HS-27A (cell line): ENCODE data around the gene CDYL2.

ENCODE experiments used
- DNase-seq: peaks from one replicate; pipeline ENCODE4 v3.0.0-alpha.2; 2012; ENCODE audit warnings: low read depth, missing footprints

The CDYL2 gene

DNA sequence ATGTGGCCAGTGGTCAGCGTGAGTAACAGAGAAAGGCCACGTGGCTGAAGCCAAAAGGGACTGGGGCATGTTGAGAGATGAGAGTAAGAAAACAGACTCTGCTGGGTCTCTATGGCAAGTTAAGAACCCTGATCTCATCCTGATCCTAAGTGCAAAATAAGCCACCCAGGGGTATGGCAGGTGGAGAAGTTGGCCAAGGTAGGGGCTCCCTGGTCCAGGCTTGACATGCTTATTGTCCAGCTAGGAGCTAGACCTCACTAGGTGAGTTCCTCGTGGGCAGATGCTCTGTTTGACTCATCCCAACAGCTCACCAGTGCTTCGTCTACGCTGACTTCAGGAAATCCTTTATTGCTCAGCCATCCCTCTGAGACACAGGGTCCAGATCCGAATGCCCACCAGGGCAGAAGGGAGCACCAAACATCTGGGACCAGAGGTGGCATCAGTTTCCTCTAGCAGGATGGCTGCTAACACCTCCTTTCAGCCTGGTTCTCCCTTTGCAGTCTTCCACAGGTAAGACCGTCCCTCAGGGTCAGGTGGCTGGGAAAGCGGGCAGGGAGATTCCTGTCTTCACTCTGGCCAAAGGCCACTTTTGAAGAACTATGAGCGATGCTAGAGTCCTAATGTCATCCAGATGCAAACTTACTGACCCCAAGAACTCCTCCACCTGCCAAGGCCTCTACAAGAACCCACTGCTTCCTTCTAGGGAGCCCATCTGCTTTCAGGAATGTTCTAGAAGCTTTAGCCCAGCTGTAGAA, 99.5 kb downstream of the CDYL2 start:
- DNase-seq, result no peak

- DNase-seq, result no peak
These were observed 101.0 kb downstream of the CDYL2 start for GRCh38 chr16:80703131-80704071.

DNA sequence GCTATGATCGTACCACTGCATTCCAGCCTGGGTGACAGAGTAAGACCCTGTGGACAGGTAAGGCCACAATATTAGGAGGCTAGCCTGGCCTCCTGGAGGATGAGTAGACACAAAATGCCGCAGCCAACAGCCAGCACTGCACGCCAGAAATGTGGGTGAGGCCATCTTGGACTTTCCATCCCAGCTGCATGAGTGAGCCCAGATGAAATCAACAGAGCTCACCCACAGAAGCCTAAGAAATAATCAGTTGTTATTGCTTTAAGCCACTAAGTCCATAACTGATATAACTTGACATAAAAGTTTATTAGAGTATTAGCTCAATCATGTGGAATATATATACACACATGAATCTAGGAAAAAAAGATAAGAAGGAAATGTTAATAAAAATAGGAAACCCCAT, 101.7 kb downstream of the CDYL2 start:
- no peak for DNase-seq

DNA sequence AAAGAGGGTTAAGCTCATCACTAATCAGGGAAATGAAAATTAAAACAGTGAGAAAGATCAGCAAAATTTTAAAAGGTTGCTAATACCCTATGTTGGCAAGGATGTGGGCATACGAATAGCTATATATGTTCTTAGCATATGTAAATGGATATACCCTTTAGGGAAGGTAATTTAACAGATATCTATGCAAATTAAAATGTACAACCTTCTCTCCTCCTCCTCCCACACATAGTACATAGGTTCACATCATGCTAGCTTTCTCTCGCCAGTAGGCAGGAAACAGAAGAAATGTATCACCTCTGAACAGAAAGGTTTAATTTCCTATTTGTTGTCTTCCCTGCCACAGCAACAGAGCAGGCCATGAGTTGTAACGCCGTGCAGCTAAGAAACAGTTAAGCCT, 103.8 kb downstream of the CDYL2 start:
- no peak for DNase-seq

DNA sequence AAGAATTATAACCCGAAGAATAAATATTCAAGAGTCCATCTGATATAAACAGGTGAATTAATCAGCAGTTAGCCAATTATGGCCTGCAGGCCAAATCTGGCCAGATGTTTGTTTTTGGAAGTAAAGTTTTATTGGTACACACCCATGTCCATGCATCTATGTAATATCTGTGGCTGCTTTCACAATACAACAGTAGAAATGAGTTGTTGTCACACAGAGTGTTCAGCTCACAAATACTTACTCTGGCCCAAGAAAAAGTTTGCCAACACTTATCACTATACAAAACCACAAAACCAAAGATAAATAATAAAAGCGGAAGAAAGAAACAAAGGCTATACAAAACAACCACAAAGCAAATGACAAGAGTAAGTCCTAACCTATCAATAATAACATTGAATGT, 109.4 kb downstream of the CDYL2 start:
- DNase-seq, result no peak

- DNase-seq, result no peak
These were observed 110.8 kb downstream of the CDYL2 start for GRCh38 chr16:80693553-80693952.

DNA sequence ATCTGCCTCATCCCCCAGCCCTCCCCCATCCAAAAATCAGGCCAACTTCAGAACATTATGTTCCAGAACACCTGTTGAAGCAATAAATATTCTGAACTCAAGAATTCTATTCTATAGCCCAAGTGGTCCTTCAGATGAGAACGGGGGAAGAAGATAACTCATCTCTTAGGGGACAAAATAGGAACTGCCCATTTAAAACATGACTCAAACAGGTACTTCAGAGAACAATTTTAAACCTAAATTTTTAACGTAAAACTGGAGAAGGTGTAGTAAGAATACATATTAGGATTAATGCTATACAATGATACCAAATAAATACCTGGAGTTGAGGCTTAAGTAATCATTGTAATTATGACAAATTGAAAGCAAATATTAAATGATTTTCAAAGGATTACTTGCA, 112.1 kb downstream of the CDYL2 start:
- DNase-seq, result no peak

GRCh38 chr16:80691111-80691741, 113.2 kb downstream of the CDYL2 start:
- no peak for DNase-seq

GRCh38 chr16:80689487-80689886, 114.9 kb downstream of the CDYL2 start:
- DNase-seq, result no peak

DNA sequence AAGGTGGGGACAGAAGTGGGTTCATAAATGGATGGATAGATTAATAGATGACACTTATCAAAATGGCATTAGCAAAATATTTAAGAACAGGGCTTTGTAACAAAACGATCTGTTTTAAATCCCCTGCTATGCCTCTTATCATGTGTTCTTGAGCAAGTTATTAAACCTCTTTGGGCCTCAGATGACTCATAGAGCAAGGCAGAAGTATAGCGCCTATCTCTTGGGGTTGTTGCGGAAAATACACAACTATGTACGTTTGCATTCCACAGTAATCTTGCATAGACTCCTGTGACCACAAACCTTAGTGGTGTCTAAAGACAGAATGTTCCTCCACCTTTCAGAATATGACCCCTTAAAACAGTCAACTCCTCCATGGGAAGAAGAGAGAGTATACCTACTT, 116.8 kb downstream of the CDYL2 start:
- DNase-seq, result no peak

DNA sequence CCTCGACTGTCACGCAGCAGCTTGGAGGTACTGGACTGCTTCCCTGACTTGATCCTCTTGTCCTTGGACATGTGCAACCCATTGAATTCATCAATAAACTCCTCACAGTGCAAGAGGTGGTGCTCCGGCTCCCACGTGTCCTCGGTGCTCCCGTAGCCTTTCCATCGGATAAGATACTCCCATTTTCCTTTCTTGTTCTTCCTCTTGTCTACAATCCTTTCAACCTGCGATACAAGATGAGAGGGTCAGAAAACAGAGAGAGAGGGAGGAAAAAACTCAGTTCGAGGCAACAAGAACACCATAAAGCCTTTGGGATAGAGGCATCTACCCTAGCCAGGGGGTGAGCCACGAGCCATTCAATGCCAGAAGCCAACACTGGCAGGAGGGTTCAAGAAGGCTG, 119.5 kb downstream of the CDYL2 start:
- no peak for DNase-seq

- no peak for DNase-seq
These were observed 120.1 kb downstream of the CDYL2 start for GRCh38 chr16:80684136-80684765.

DNA sequence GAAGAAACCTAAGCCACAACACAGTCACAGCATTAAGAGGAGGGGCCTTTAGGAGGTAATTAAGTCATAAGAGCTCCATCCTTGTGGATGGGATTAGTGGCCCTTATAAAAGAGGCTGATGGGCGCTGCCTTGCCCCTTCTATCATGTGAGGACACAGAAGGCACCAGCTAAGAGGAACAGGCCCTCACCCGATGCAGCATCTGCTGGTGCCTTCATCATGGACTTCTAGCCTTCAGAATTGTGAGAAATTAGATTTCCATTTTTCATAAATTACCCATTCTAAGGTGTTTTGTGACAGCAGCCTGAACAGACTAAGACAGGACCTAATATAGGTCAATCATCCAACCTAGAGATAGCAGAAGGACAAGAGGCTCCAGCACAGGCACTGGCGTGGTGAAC, 120.8 kb downstream of the CDYL2 start:
- DNase-seq, result no peak

DNA sequence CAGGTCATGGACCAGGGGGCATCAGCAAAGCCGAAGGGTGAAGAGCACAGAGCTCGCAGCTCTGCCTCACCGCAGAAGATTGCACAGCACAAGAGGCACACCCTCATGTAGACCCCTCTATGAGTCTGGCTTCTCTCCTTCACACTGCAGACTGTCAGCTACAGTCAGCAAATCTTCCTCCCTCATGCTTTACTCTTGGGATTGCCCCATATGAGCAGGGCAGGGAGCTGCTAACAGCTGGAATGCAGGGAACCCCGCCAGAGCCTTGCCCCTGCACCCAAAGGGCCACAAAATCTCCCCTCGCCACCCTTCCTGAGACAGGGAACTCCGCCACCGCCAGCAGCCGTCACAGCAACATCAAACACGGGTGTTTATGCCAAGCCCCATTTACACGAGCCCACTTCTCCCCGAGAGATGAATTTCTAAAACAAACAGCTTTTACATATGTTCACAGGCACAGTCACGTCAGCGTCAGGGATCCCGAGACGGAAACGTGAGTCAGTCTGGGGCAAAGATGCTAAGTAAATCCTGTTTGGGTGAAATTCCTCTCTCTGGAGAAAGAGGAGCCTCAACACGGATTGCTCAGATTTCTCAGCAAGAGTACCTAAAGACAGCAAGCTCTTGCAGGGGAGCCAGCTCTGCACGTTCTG, 121.9 kb downstream of the CDYL2 start:
- peak; percentile 19 for DNase-seq

DNA sequence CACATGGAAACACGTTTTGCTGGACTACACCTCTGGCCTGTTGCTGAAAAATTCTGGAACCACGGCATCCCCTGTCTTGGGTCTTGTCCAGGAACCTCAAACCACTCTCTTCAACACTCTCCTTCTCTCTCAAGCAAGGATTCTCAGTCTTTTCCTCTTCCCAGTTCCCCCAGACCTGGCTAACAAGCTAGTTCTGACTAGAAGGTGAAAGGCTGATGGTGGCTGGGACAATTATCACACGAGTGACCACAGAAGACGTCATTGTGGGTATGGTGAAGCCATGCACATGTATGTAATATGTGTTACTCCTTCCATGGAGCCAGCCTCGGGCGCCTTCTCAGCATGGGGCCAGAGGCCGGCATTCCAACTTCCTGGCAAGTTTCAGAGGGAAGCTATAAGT, 123.0 kb downstream of the CDYL2 start:
- no peak for DNase-seq

DNA sequence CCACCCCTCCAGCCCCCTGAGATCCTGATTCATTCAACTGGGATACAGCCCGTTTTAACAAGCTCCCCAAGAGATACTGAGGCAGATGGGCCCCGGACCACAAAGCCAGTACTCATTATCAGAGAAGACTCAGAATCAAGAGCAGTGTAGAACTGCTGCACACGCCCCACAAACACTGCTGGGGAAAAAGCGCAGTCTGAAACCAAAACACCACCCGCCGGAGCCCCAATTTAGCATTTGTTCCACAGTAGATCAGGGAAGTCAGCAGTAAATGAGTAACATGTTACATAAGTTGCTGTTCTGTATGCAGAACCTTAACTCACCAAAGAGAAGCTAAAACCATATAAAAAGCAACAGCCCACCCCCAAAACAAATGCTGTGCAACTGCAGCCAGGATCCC, 123.6 kb downstream of the CDYL2 start:
- no peak for DNase-seq

DNA sequence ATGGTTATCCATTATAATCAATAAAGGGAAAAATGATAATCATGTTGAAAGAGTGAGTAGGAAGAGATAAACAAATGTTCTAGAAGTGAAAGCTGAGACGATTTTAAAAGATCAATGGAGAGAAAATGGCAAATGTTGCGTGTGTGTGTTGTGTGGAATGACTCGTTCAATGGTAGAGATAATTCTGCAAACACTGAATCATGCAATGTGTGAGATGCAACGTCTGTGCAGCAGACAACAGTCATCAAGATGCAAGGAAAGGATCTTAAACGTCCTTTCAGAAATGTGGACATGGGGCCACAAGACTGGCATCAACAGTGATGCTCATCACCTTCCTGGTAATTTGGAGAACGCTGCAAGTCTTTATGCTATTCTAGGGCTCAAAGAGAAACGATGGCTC, 124.4 kb downstream of the CDYL2 start:
- DNase-seq, result no peak

GRCh38 chr16:80674884-80675283, 129.5 kb downstream of the CDYL2 start:
- DNase-seq, result no peak

DNA sequence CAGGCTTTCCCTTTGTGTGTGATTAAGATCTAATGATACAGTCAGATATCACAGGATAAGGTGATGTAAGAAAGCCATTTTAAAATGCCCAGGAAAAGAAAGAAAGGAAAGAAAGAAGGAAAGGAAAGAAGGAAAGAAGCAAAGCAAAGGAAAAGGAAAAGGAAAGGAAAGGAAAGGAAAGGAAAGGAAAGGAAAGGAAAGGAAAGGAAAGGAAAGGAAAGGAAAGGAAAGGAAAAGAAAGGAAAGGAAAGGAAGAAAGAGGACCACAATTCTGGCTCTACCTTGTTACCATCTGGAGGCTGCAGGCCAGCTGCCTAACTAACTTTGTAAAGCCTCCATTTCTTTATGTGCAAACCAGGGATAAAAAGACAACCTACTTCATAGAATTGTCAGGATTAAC, 132.0 kb downstream of the CDYL2 start:
- no peak for DNase-seq

DNA sequence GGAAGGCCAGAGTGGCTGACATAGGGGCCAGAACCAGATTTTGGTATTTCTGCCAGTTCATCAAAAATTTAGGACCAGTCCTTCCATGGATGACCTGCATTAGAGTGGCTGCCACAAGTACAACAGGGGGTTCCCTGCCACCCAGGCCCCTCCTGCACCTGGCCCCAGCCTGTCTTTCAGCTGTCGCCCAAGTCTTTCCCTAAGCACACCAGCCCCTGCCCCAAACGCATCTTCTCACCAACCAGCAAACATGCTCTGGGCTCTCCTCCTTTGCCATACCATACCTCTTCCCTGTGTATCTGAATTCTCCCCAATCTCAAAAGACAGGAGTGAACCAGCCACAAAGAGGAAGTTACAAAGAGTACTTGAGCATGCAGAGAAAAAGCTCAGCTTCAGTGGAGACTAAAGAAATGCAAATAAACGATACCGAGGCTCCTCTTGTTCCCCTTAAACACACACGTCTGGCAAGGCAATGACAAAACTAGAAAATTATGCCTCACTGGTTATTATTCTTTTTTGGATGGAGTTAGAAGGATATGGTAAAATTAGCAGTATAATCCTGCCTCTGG, 133.0 kb downstream of the CDYL2 start:
- no peak for DNase-seq

GRCh38 chr16:80670170-80670865, 134.1 kb downstream of the CDYL2 start:
- no peak for DNase-seq
